ENCODE data around the gene ARHGEF6.

DNA sequence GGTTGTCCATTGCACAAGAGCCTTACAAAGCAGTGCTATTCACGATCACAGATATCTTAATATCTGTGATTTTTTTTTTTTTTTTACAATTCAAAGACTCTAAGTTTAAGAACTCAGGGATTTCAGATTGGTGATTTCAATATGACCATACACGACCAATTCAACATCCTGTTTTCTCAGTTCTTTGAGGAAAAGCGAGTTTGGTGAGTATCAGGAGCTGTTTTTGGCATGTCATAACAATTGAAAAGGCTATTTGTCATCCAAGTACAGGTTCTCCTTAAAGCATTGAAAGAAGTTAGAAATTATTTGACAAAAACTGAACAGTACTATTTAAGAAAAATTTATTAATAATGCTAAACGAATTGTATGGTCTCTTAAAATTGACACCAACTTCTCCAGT is 9.1 kb upstream of the ARHGEF6 start:
- TF ChIP-seq CTCF (IDR thresholded peaks at IDR 0.05 in 8 of 11, conservative IDR thresholded peaks at IDR 0.05 in 3 of 11) (no peak), POLR2AphosphoS5 (IDR thresholded peaks at IDR 0.05) (no peak), POLR2A (IDR thresholded peaks at IDR 0.05) (no peak)

Measured in spleen (tissue), 7 donors.